Osteoblast (primary cell): Measurements from ENCODE around the gene PNMA1. TPM values are rescaled to one million over a fixed set of nuclear protein-coding genes. Genes with fewer than 3 reads are reported as not detected.

Experiments
- DNase-seq: peaks from one replicate; pipeline ENCODE4 v3.0.0; 2011; ENCODE audit warnings: low spot score, mixed read lengths; ENCODE audit not compliant: insufficient read length; ENCODE audit errors: missing footprints
- H2AFZ ChIP-seq: 2 replicates; pipeline ENCODE4 v1.6.0; 2011; ENCODE audit warnings: mild to moderate bottlenecking, low read length
- H3K27ac ChIP-seq: 2 replicates; pipeline ENCODE4 v1.5.1; 2011; ENCODE audit warnings: mild to moderate bottlenecking, low read depth, low read length, moderate library complexity
- H3K27me3 ChIP-seq: 2 replicates; pipeline ENCODE4 v1.6.0; 2012; ENCODE audit warnings: mild to moderate bottlenecking, control low read depth, inconsistent platforms, low read length, moderate library complexity; ENCODE audit not compliant: insufficient read depth
- H3K36me3 ChIP-seq: 2 replicates; pipeline ENCODE4 v1.5.1; 2011; ENCODE audit warnings: mild to moderate bottlenecking, low read length, control low read depth, moderate library complexity; ENCODE audit not compliant: insufficient read depth
- H3K4me1 ChIP-seq: 2 replicates; pipeline ENCODE4 v1.5.1; 2011; ENCODE audit warnings: mild to moderate bottlenecking, low read length, control low read depth, moderate library complexity; ENCODE audit not compliant: insufficient read depth
- H3K4me2 ChIP-seq: 2 replicates; pipeline ENCODE4 v1.6.0; 2011; ENCODE audit warnings: mild to moderate bottlenecking, low read length; ENCODE audit not compliant: insufficient read depth
- H3K4me3 ChIP-seq: fragments of 200-600 bp; sonication (generic); 3 replicates; pipeline ENCODE4 v1.5.1; 2012; ENCODE audit warnings: mild to moderate bottlenecking, low read length, inconsistent platforms; ENCODE audit not compliant: insufficient read depth
- H3K79me2 ChIP-seq: 2 replicates; pipeline ENCODE4 v1.6.0; 2012; ENCODE audit warnings: mild to moderate bottlenecking, low read length, control low read depth, inconsistent platforms; ENCODE audit not compliant: insufficient read depth
- H3K9me3 ChIP-seq: 2 replicates; pipeline ENCODE4 v1.5.1; 2011; ENCODE audit warnings: low read depth, low read length, control low read depth
- H4K20me1 ChIP-seq: 2 replicates; pipeline ENCODE4 v1.6.0; 2012; ENCODE audit warnings: mild to moderate bottlenecking, low read length, control low read depth; ENCODE audit not compliant: insufficient read depth
- total RNA-seq: library from RNA; depleted of rRNA; stranded (reverse); fragments of >200 nt; gene quantifications from 2 replicates; pipeline ENCODE4 v1.2.3, GENCODE V29; 2012
- TF ChIP-seq, protein P1 (sequence below): IDR thresholded peaks from 2 replicates; pipeline ENCODE4 v1.5.1; 2011; ENCODE audit warnings: mild to moderate bottlenecking, low read depth, low read length, moderate library complexity; ENCODE audit errors: extremely low read depth

Gene PNMA1, protein sequence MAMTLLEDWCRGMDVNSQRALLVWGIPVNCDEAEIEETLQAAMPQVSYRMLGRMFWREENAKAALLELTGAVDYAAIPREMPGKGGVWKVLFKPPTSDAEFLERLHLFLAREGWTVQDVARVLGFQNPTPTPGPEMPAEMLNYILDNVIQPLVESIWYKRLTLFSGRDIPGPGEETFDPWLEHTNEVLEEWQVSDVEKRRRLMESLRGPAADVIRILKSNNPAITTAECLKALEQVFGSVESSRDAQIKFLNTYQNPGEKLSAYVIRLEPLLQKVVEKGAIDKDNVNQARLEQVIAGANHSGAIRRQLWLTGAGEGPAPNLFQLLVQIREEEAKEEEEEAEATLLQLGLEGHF
- total RNA-seq, result 40.1 and 40.2 TPM in 2 replicates

DNA sequence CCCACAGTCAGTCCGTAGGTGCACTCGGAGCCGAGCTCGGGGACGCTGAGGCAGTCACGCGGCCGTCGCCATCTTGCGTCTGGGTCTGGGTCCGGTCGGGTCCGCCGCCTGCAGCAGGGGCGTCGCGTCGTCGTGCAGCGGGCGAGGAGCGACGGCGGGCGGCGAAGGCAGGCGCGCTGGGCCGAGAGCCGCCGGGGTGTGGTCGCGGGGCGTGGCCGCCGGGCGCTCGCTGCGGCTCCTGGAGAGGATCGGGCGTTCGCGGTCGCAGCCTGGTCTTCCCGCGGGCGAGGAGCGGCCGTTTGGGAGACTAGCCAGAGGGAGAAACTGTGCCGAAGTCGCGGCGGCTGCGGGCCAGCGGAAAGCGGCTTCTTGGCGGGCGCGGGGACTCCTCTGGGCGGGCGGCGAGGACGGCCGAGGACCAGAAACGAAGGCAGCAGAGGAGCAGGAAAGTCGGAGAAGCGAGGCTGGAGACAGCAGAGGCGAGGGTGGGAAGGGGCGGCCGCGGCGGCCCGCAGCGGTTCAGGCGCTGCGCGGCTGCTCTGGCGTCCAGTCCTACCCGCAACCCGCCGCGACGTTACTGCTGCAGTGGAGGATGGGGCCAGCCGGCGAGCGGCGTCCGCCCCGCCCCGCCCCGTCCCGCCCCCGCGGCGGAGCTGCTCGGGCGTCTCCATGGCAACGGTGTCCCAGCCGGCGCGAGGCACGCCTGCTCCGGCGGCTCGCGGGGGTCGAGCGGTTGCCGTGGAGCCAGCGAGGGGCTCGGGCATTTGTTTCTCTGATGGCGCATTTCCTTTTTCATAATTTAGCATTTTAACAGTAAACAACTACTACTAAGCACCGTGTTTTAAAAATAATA lies at the start of gene PNMA1:
PNMA1 (minus strand) TSS at position 582 of the 853 bp plus-strand sequence. CDS start 745 bp downstream, outside the sequence.
- H3K4me1 ChIP-seq, result peaks cover 22% of the 10 kb centered on the region
- TF ChIP-seq, protein P1, sequence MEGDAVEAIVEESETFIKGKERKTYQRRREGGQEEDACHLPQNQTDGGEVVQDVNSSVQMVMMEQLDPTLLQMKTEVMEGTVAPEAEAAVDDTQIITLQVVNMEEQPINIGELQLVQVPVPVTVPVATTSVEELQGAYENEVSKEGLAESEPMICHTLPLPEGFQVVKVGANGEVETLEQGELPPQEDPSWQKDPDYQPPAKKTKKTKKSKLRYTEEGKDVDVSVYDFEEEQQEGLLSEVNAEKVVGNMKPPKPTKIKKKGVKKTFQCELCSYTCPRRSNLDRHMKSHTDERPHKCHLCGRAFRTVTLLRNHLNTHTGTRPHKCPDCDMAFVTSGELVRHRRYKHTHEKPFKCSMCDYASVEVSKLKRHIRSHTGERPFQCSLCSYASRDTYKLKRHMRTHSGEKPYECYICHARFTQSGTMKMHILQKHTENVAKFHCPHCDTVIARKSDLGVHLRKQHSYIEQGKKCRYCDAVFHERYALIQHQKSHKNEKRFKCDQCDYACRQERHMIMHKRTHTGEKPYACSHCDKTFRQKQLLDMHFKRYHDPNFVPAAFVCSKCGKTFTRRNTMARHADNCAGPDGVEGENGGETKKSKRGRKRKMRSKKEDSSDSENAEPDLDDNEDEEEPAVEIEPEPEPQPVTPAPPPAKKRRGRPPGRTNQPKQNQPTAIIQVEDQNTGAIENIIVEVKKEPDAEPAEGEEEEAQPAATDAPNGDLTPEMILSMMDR, result no peak
- peak within 1 kb of the TSS; percentile 39 for H3K27ac ChIP-seq
- H2AFZ ChIP-seq, result peak within 1 kb of the TSS; percentile 63
- H4K20me1 ChIP-seq, result peaks cover 29% of the 10 kb centered on the region
- H3K27me3 ChIP-seq, result no peaks in the 10 kb centered on the region
- peak within 1 kb of the TSS; percentile 86 for H3K4me2 ChIP-seq
- DNase-seq, result peak; percentile 100
- no peaks in the 10 kb centered on the region for H3K9me3 ChIP-seq
- peaks cover 34% of the 10 kb centered on the region for H3K36me3 ChIP-seq
- peak within 1 kb of the TSS; percentile 81 for H3K4me3 ChIP-seq
- peaks cover 44% of the 10 kb centered on the region for H3K79me2 ChIP-seq

DNA sequence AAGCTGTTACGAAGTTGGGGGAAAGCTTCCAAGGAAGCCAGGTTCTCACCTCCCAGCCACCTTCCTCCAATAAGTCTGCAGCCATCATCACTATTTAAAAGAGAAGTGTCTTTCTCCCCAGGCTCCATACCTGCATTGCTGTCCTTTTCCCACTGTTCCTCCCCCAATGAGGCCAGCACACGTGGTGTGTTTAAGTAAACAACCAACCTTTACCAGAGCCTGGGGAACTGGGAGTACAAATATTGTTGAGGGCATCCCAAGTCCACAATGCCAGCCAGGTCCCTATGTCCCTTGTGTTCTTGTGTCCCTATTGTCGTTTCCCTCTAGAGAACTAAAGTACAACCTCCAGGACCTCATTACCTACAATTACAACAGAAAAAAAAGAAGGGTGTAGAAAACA lies 49.2 kb upstream of the PNMA1 start:
- no peaks in the 10 kb centered on the region for H3K36me3 ChIP-seq
- no peak overlapping the region for H3K4me3 ChIP-seq
- peaks cover 77% of the 10 kb centered on the region for H3K79me2 ChIP-seq
- no peaks in the 10 kb centered on the region for H3K9me3 ChIP-seq
- TF ChIP-seq, protein P1, result no peak
- DNase-seq, result no peak
- H3K27me3 ChIP-seq, result no peaks in the 10 kb centered on the region
- H3K4me1 ChIP-seq, result peaks cover 19% of the 10 kb centered on the region
- peaks cover 38% of the 10 kb centered on the region for H4K20me1 ChIP-seq
- H2AFZ ChIP-seq, result no peak overlapping the region
- no peak overlapping the region for H3K4me2 ChIP-seq
- H3K27ac ChIP-seq, result no peak overlapping the region

DNA sequence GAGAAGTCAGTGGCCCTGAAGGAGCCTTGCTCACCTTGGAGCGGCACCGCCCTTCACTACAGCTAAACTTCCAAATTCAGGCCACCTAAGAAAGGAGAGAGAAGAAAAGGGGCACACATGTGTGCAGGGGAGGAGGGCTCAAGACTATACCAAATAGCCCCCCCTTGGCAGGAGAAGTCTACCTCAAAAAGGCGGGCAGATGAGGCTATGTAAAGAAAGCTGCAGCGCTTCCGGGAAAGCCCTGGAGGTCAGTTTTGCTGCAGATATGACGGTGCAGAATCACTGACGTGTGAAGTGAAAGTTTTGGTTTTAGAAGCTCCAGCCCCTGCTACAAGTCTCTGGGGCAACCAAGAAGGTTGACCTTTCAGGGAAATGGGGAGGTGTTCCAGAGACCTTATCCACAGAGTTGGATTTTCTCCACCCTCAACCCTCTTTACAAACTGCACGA lies 48.2 kb upstream of the PNMA1 start:
- Histone ChIP-seq H2AFZ (no peak overlapping the region), H3K4me3 (no peak overlapping the region), H3K79me2 (peaks cover 79% of the 10 kb centered on the region), H3K9me3 (no peaks in the 10 kb centered on the region), H3K27me3 (no peaks in the 10 kb centered on the region), H3K36me3 (no peaks in the 10 kb centered on the region), H3K4me2 (no peak overlapping the region), H4K20me1 (peaks cover 43% of the 10 kb centered on the region), H3K27ac (no peak overlapping the region), H3K4me1 (peaks cover 29% of the 10 kb centered on the region)
- TF ChIP-seq, protein P1, result no peak
- DNase-seq, result no peak
